BLaER1 (cell line): Measurements from ENCODE around the gene RGS3.

ENCODE experiments used
- H3K27ac ChIP-seq: shearing (Covaris generic); formaldehyde crosslinking; 2 replicates; pipeline ENCODE4 v1.8.1; 2022
- H3K27me3 ChIP-seq: shearing (Covaris generic); formaldehyde crosslinking; 2 replicates; pipeline ENCODE4 v1.8.1; 2022
- H3K36me3 ChIP-seq: shearing (Covaris generic); formaldehyde crosslinking; 2 replicates; pipeline ENCODE4 v1.8.1; 2022
- H3K4me1 ChIP-seq: shearing (Covaris generic); formaldehyde crosslinking; 2 replicates; pipeline ENCODE4 v1.8.1; 2022
- H3K4me2 ChIP-seq: shearing (Covaris generic); formaldehyde crosslinking; 2 replicates; pipeline ENCODE4 v1.8.1; 2022
- H3K4me3 ChIP-seq: shearing (Covaris generic); formaldehyde crosslinking; 2 replicates; pipeline ENCODE4 v1.8.1; 2022
- H3K9ac ChIP-seq: shearing (Covaris generic); formaldehyde crosslinking; 2 replicates; pipeline ENCODE4 v1.8.1; 2022
- H3K9me3 ChIP-seq: shearing (Covaris generic); formaldehyde crosslinking; 2 replicates; pipeline ENCODE4 v1.8.1; 2022
- H4K20me1 ChIP-seq: shearing (Covaris generic); formaldehyde crosslinking; 2 replicates; pipeline ENCODE4 v1.8.1; 2022
- Cebpa-rat ChIP-seq: shearing (Covaris generic); IDR thresholded peaks from 2 replicates; pipeline ENCODE4 v1.8.1; 2022

The RGS3 gene

DNA sequence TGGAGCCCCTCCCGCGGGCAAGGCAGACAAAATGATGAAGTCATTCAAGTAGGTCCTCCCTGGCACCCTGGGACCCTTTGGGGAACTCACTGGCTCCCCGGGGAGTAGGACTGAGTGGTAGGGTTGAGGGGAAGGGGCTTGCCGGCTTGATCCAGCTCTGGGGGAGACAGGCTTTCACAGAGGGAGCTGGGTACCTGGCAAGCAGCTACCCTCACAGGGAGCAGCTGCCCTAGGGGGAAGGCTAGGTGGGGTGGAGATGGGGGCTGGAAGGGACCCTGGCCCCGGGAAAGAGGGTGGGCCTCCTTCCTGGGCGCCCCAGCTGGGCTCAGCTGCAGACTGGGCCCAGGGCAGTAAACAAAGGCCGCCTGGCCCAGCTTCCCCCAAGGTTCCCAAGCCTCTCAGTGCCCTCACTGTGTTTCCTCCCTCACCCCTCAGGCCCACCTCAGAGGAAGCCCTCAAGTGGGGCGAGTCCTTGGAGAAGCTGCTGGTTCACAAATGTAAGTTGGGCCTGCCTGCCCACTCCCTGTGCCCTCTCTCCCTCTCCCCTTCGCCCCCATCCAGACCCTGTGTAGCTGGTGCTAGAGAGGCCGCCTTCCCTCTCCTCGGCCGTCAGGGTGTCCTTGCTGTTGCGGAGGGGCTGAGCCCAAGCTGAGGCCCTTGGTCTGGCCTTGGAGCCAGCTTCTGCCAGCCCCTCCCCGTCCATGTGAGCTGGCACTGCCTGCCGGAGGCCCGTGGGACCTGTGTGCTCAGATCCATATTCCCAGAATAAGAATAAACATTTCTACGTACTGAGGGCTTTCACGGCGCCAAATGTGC, 131.2 kb downstream of the RGS3 start:
- TF ChIP-seq Cebpa-rat, result no peak
- Histone ChIP-seq H3K9me3 (no peaks in the 10 kb centered on the region), H3K27me3 (no peaks in the 10 kb centered on the region), H3K4me1 (peaks cover 84% of the 10 kb centered on the region), H3K9ac (peak overlapping the region; percentile 90), H3K4me2 (peak overlapping the region; percentile 99), H4K20me1 (peaks cover 15% of the 10 kb centered on the region), H3K27ac (peak overlapping the region; percentile 89), H3K4me3 (peak overlapping the region; percentile 77), H3K36me3 (peaks cover 33% of the 10 kb centered on the region)

DNA sequence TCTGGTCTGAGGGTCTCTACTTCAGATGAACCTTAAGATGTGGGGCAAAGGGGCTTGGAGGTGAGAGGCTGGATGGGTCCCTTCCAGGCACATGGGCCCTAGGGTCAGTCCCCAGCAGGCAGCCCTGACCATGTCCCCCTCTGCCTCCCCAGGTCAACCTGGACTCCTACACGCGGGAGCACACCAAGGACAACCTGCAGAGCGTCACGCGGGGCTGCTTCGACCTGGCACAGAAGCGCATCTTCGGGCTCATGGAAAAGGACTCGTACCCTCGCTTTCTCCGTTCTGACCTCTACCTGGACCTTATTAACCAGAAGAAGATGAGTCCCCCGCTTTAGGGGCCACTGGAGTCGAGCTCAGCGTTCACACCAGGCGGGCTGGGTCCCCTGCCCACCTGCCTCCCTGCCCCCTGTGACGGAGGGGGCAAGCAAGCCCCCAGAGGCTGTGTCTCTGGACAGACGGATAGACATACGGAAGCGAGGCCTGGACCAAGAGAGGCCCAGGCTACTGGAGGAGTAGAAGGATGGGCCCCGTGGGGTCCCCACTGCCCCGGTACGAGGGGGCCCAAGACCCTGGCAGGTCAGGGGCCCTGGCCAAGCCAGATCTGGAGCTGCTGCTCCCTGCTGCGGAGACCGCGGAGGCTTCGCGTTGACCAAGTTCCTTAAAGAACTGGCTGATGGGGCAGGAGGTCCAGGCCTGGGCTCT, 133.2 kb downstream of the RGS3 start:
- Histone ChIP-seq H4K20me1 (peaks cover 15% of the 10 kb centered on the region), H3K9me3 (no peaks in the 10 kb centered on the region), H3K9ac (peak overlapping the region; percentile 2; the same call in 1 of the 2 replicates), H3K36me3 (peaks cover 33% of the 10 kb centered on the region), H3K4me3 (no peak overlapping the region), H3K4me1 (peaks cover 90% of the 10 kb centered on the region), H3K27me3 (no peaks in the 10 kb centered on the region), H3K27ac (peak overlapping the region; percentile 55; the same call in 1 of the 2 replicates), H3K4me2 (peak overlapping the region; percentile 99)
- TF ChIP-seq Cebpa-rat, result no peak

DNA sequence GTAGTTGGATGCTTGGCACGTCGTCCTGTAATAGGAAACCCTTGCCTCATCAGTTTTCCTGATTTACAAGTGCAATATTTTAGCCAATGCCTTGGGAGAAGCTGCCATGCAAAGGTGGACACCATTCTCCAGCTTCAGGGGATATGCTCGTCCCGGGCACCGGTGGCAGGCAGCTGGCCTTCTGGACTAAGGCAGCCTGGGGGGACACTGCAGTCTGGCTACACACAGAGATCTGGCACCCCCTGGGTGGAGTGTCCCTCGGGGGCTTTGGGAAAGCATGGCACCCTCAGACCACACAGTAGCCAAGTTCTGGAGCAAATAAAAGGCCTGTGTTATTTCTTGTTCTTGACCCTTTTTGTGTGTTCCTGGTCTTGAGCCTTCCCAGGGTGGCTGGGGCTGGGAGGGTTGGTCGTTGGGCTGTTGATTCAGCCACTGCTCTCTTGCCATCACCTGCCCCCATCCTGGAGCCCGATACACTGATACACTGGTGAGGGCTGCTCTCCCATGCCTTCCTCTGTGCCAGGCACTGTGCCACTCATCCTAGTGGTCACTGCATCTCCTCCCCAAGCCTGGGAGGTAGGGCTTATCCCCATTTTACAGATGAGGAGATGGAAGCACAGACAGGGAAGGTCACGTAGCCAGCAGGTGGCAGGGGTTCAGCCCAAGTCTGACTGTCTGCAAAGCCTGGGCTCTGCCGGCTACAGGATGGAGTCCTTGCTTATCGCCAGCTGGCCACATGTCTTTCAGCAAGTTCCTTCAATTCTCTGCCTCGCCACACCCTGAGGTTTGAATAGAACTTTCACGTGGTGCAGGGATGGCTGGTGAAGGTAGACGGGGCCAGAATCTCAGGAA, 134.1 kb downstream of the RGS3 start:
- no peak for TF ChIP-seq Cebpa-rat
- Histone ChIP-seq H3K4me2 (peak overlapping the region; percentile 99), H4K20me1 (peaks cover 15% of the 10 kb centered on the region), H3K4me3 (no peak overlapping the region), H3K4me1 (peaks cover 90% of the 10 kb centered on the region), H3K27me3 (no peaks in the 10 kb centered on the region), H3K9ac (peak overlapping the region; percentile 27; the same call in 1 of the 2 replicates), H3K27ac (peak overlapping the region; percentile 55; the same call in 1 of the 2 replicates), H3K36me3 (peaks cover 33% of the 10 kb centered on the region), H3K9me3 (no peaks in the 10 kb centered on the region)

- H3K4me2 ChIP-seq, result peak overlapping the region; percentile 99
- H3K9ac ChIP-seq, result peak overlapping the region; percentile 27; the same call in 1 of the 2 replicates
- no peak overlapping the region for H3K4me3 ChIP-seq
- H3K36me3 ChIP-seq, result peaks cover 33% of the 10 kb centered on the region
- H4K20me1 ChIP-seq, result peaks cover 15% of the 10 kb centered on the region
- H3K27ac ChIP-seq, result peak overlapping the region; percentile 55
- peaks cover 90% of the 10 kb centered on the region for H3K4me1 ChIP-seq
- no peak for TF ChIP-seq Cebpa-rat
- H3K27me3 ChIP-seq, result no peaks in the 10 kb centered on the region
- H3K9me3 ChIP-seq, result no peaks in the 10 kb centered on the region
Measured at GRCh38 chr9:113598451-113598850, 134.9 kb downstream of the RGS3 start.

- Histone ChIP-seq H3K4me1 (peaks cover 90% of the 10 kb centered on the region), H3K9me3 (no peaks in the 10 kb centered on the region), H3K4me2 (peak overlapping the region; percentile 99), H4K20me1 (peaks cover 15% of the 10 kb centered on the region), H3K9ac (peak overlapping the region; percentile 27; the same call in 1 of the 2 replicates), H3K4me3 (no peak overlapping the region), H3K36me3 (peaks cover 33% of the 10 kb centered on the region), H3K27me3 (no peaks in the 10 kb centered on the region), H3K27ac (peak overlapping the region; percentile 55)
- no peak for TF ChIP-seq Cebpa-rat
Measured at GRCh38 chr9:113598883-113599282, 135.4 kb downstream of the RGS3 start.

- Histone ChIP-seq H3K4me3 (no peak overlapping the region), H3K27ac (0 out of 2 replicates have a peak overlapping the region, but pooled peaks have one; percentile 8), H3K27me3 (no peaks in the 10 kb centered on the region), H3K9me3 (no peaks in the 10 kb centered on the region), H3K36me3 (peaks cover 33% of the 10 kb centered on the region), H3K4me1 (peaks cover 91% of the 10 kb centered on the region), H3K9ac (no peak overlapping the region), H3K4me2 (no peak overlapping the region), H4K20me1 (peaks cover 15% of the 10 kb centered on the region)
- TF ChIP-seq Cebpa-rat, result no peak
Measured at GRCh38 chr9:113599646-113600022, 136.1 kb downstream of the RGS3 start.

DNA sequence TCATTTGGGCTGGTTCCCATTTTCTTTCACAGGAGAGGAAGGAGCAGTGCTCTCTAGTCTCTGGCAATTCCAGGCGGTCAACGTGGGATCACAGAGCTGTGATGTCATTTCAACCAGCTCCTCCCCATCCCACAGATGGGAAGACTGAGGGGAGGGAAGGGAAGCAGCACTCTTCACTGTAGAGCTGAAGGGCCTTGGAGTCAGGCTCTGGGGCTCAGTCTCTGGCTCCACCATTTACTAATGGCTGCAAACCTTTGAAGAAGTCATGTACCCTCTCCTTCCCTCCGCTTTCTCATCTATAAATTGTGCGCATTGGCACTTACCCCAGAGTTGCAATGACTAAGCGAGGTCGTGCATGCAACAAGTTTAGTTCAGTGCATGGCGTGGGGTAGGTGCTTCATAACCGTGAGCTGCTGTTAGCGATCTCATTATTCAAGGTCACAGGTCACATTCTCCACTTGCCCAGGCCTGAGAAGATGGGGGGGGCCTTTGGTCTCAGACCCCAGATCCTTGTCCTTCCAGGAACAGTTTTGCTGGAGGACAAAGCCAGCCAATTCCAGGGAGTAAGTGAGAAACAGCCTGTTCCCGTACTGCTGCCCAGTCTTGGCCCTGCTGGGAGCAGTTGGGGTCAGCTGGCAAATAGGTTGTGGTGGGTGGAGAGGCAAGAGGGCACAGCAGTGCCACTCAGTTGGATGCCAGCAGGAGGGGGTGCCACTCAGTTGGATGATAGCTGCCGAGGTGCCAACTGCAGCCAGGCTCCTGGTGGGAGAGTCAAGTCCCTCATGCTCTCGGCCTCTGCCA, 136.7 kb downstream of the RGS3 start:
- Histone ChIP-seq H3K9me3 (no peaks in the 10 kb centered on the region), H4K20me1 (peaks cover 15% of the 10 kb centered on the region), H3K4me1 (peaks cover 85% of the 10 kb centered on the region), H3K36me3 (peaks cover 32% of the 10 kb centered on the region), H3K9ac (0 out of 2 replicates have a peak overlapping the region, but pooled peaks have one; percentile 18), H3K4me3 (no peak overlapping the region), H3K27ac (peak overlapping the region; percentile 81), H3K27me3 (no peaks in the 10 kb centered on the region), H3K4me2 (peak overlapping the region; percentile 87)
- TF ChIP-seq Cebpa-rat, result no peak

DNA sequence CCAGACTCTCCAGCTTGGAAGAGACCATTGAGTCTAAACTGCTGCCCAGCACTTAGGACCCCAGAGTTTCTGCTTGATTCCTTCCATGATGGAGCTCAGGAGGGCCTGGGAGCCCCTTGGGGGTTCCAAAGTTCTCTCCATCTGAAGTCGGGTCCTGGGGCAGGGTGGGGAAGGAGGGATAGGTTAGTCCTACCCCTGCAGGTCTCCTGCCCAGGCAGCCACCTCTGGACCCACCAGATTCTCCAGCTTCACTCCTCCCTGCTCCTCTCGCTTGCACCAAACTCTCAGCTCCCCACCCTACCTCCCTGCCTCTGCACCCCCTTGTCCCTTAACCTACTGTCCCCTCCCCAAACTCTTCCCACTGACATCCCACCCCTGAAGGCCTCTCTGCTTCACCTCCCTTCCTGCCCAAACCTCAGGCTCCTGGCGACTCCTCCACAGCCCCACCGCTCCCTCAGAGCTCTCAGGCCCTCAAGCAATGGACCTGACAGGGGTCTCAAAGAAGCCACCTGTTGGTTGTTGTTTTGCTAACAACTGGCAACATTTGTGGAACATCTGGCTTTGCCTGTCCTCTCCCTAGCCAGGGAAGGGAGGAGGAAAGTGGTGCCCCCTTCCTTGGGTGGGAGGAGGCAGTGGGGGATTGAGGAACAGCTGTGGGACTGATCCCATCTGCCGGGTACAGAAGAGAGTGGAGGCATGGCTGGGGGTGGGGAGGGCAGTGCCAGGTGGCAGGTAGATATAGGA, 137.5 kb downstream of the RGS3 start:
- TF ChIP-seq Cebpa-rat, result no peak

More for the DNA sequence above, 137.5 kb downstream of the RGS3 start:
- Histone ChIP-seq H3K27ac (peak overlapping the region; percentile 81), H3K4me2 (peak overlapping the region; percentile 87), H3K4me1 (peaks cover 77% of the 10 kb centered on the region), H3K4me3 (no peak overlapping the region), H3K9me3 (no peaks in the 10 kb centered on the region), H3K36me3 (peaks cover 24% of the 10 kb centered on the region), H3K27me3 (no peaks in the 10 kb centered on the region), H3K9ac (peak overlapping the region; percentile 43; the same call in 1 of the 2 replicates), H4K20me1 (peaks cover 15% of the 10 kb centered on the region)
